SK-N-SH treated with all-trans-retinoic acid at 6 μM for 48 hours (cell line): Measurements from ENCODE around the gene C6orf89.

Experiments used
- ARNTL ChIP-seq: fragments of 450-650 bp; formaldehyde crosslinking; IDR thresholded peaks from 2 replicates; pipeline ENCODE4 v1.5.0; 2020; ENCODE audit warnings: low read depth, mild to moderate bottlenecking, moderate library complexity, borderline replicate concordance
- CREB5 ChIP-seq: fragments of 250-450 bp; sonication (Bioruptor Pico); IDR thresholded peaks from 2 replicates; pipeline ENCODE4 v1.5.1; 2020; ENCODE audit warnings: low read depth, mild to moderate bottlenecking, moderate library complexity
- ESRRG ChIP-seq: fragments of 250-450 bp; sonication (Bioruptor Pico); IDR thresholded peaks from 2 replicates; pipeline ENCODE4 v1.6.1; 2021; ENCODE audit warnings: mild to moderate bottlenecking
- GLIS3 ChIP-seq: fragments of 250-450 bp; sonication (Bioruptor Pico); IDR thresholded peaks from 2 replicates; pipeline ENCODE4 v1.5.0; 2020; ENCODE audit warnings: mild to moderate bottlenecking, moderate library complexity
- OSR1 ChIP-seq: fragments of 250-450 bp; sonication (Bioruptor Pico); IDR thresholded peaks from 2 replicates; pipeline ENCODE4 v1.8.0; 2022; ENCODE audit warnings: moderate library complexity, mild to moderate bottlenecking, inconsistent platforms
- PATZ1 ChIP-seq: fragments of 250-450 bp; sonication (Bioruptor Pico); IDR thresholded peaks from 2 replicates; pipeline ENCODE4 v1.8.0; 2020; ENCODE audit warnings: mild to moderate bottlenecking, moderate library complexity, borderline replicate concordance
- ZNF565 ChIP-seq: fragments of 450-650 bp; formaldehyde crosslinking; conservative IDR thresholded peaks from 2 replicates; pipeline ENCODE4 v1.5.0; 2020; ENCODE audit warnings: low read depth, mild to moderate bottlenecking, moderate library complexity

GRCh38 chr6:36906539-36907325 lies 21.0 kb downstream of the C6orf89 start:
- TF ChIP-seq ARNTL (CRISPR knock-in tag), result no peak
- TF ChIP-seq GLIS3 (CRISPR knock-in tag), result no peak
- TF ChIP-seq OSR1, result no peak
- no peak for TF ChIP-seq CREB5
- no peak for TF ChIP-seq ESRRG (CRISPR knock-in tag)
- no peak for TF ChIP-seq ZNF565
- TF ChIP-seq PATZ1 (CRISPR knock-in tag), result no peak
